Ramos (cell line): ENCODE data around the gene OOEP.

Experiments used
- in situ Hi-C: fragments of 300-500 bp; cut with MboI; formaldehyde crosslinking; loops from one replicate; pipeline ENCODE4 v1.14.3; 2022; ENCODE audit warnings: low sequenced_read_pairs; ENCODE audit not compliant: unreplicated experiment

The OOEP gene

DNA sequence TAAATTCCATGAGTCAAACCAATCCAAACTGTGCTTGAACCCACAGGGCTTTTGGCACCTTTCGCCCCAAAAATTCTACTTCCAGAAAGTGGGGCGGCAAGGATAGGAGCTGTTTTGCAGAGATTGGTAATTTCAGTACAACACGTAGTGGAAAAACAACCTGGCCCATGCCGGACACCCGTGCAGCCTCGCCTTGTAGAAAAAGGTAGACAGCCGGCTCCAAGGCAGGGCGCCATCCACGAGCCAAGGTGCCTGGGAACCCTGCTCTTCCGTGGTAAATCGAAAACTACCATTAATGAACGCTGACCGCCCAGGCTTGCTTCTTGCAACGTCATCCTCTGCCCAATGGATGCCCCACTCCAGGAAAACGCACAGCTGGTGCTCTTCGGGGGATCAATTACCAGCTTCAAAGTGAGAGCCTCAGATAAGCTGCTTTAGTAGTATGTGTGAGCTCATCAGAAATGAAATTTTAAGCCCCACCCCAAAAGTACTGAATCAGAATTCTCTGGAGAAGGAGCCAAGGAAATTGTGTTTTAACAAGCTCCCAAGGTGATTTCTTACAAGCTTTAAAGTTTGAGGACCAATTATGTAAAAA lies 1.8 kb downstream of the OOEP start:
- in situ Hi-C loops = no loop called here

DNA sequence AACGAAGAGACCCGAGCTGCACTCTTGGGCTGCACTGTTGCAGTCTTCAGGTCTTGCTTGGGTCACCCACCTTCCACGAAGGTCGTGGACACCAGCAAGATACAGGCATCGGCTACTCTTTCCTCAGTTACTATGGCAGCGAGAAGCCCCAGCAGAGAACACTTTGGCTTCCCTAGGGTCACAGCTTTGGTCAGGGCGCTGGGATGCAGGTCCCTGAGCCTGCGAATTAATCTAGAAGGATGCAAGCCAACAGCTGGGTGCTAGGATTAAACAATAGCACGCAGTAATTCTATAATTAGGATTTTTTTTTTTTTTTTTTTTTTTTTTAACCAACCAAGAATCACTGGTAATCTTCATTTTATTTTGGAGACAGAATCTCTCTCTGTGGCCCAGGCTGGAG lies 5.1 kb downstream of the OOEP start:
- in situ Hi-C loops = no loop called here

DNA sequence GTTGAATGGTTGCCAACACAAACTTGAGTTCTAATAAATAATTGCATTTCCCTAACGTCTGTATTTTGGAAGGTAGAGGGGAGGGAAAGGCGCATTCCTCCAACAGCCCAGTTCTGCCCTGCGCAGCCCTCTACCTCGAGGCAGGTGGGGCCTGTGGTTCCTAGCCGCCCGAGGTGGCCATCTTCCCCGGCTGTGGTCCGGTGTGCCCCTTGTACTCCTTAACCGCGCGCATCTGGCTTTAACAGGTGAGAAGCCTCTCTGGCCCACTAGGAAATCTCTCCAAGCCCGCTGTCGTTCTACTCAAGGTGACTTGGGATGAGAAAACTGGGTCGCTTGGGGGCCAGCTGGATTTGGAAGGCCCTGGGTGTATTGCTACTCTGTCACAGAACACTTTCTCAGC lies 5.6 kb downstream of the OOEP start:
- in situ Hi-C loops = no loop called here

DNA sequence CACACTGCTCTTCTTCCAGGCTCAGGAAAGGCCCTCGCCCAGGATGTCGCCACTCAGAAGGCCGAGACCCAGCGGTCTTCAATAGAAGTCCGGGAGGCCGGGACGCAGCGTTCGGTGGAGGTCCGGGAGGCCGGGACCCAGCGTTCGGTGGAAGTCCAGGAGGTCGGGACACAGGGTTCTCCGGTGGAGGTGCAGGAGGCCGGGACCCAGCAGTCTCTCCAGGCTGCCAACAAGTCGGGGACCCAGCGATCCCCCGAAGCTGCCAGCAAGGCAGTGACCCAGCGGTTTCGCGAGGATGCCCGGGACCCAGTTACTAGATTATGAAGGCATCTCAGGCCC lies 6.2 kb downstream of the OOEP start:
- in situ Hi-C loops = no loop called here

DNA sequence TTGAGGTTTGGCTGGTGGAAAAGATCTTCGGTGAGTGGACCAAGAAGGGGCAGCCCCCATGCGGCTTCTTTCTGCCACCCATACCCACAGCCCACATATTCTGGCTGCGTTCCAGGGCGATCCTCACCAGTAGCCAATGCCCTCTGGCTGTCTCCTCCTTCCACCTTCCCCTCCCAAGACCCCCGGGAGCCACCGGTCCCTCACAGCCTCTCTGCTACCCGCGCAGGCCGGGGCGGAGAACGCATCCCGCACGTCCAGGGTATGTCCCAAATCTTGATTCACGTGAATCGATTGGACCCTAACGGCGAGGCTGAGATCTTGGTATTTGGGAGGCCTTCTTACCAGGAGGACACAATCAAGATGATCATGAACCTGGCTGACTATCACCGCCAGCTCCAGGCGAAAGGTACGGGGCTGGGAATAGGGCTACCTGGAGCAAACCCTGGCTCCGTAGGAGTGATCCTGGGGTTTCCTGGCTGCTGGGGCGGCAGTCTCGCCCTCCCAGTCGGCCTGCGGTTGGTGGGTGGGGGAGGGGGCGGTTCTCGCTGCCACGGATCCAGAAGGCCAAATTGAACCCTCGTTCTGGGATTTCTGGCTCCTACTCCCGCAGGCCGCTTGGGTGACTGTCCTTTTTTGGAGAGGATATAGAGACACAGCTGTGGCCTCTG lies 6.7 kb downstream of the OOEP start:
- in situ Hi-C loops = no loop called here

DNA sequence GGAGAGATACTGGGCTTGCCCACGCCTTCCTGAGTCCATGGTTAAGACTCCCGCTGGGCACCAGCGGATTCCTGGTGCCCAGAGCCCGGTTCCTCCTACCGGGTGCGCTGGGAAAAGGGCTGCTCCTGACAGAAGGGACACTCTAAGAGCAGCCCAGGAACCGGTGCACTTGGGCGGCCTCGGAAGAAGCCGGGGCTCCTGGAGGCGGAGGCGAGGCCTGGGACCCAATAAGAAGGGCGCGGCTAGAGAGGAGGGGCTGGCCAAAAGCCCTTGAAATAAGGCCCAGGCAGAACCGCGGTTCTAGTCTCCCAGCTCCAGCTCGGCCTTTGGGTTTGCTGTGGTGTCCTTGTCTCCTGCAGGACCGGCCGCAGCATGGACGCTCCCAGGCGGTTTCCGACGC lies 7.3 kb downstream of the OOEP start, which contains the start of gene KHDC3L:
TSS of gene KHDC3L (plus strand) at position 301 of the 400 bp plus-strand sequence. CDS start at position 373, 72 bp downstream.
- in situ Hi-C loops = no loop called here

DNA sequence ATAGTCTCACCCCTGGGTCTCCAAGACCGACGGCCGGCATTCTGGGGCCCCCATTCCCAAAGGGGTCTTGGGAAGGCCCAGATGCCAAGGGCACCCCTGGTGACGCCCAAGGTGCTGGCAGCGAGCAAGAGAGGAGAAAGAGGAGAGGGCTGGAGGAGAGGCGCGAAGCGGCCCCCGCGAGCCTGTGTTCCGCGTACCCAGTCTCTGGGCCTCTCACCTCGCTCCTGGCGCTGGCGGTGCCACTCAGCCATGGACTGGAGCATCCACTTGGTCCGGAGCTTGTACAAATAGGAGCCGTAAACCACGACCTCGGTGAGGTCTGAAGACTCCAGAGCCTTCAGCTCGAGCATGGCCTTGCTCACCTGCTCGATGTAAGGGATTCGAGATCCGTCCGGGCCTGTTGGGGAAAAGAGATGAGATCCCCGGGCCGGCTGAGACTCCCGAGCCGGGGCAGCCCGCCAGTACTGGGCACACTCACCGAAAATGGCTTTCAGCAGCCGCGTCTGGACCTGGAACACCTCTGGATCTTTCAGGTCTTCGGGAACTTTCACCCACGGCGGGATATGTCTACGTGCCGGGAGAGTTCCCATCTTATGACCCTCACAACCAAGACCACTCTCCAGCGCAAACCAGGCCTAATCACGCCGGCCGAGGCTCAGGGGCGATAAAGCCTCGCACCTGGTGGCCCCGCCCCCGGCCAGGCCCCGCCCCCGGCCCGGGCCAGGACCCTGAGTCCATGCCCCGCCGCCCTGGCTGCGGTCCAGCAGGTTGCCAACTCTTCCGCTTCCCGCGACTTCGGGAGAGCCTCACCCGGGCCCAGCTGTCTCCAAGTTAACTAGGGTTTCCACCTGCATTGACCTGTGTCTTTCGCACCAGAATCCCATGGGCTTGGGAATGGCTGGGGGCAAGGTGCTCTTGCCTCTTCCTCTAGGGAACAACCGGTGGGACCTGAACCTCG lies 15.8 kb downstream of the OOEP start, which contains the start of gene DPPA5:
TSS of gene DPPA5 (minus strand) at position 641 of the 958 bp plus-strand sequence. CDS start at position 590, 51 bp downstream.
- in situ Hi-C loops = no loop called here

DNA sequence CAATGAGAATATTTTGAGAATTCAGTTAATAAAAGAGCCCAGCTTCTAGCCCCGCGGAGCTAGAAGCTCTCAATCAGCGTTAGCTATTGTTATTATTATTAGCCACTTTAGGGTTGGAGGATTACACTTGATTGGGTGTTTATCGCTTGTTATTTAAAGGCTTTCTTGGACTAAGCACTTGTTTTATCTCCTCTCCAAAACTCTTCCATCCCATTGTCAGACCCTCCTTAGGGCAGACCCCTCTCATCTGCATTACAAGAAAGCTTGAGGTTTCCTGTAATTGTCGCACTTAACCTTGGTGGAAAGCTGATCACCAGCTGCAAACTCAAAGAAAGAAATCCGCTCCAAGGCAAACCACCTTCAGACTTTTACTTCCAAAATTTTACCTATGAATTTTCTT lies 20.4 kb downstream of the OOEP start:
- in situ Hi-C loops = no loop called here

DNA sequence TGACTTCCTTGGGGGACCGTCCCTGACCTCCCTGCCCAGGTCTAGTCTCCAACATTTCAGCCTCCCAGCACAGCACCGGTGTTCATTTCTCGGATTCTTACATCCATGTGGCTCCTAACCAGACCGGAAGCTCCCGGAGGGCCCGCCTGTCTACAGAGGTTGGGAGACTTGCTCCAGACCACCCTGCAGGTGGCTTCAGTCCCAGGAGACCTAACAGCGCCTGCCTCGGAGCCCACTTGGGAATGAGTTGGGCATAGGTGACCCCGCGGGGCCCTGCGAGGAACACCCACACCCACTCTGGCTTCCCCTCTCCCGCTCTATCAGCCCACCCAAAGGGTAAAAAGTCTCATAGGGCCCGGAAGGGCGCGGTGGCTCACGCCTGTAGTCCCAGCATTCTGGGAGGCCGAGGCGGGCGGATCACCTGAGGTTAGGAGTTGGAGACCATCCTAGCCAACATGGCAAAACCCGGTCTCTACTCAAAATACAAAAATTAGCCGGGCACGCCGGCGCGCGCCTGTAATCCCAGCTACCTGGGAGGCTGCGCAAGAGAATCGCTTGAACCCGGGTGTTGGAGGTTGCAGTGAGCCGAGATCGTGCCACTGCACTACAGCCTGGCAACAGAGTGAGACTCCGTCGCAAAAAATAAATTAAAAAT lies 21.0 kb downstream of the OOEP start:
- in situ Hi-C loops = no loop called here

DNA sequence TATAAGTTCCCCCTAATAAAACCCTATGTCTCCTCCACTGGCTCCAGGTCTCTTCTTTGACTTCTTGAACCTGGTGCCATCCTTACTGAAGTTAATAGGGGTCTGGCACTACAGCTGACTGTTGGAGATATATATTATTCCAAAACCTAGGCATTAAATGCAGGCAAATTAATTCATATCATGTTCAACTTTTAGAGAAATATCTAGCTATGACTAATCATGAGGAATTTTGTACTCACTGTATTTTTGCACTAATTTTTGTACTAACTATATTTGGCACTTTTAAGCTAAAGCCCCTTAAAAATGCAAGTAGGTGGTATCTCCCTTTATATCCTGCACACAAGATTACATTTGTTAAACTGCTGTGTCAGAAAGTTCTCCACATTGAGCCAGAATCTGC lies 26.5 kb downstream of the OOEP start:
- in situ Hi-C loops = no loop called here

DNA sequence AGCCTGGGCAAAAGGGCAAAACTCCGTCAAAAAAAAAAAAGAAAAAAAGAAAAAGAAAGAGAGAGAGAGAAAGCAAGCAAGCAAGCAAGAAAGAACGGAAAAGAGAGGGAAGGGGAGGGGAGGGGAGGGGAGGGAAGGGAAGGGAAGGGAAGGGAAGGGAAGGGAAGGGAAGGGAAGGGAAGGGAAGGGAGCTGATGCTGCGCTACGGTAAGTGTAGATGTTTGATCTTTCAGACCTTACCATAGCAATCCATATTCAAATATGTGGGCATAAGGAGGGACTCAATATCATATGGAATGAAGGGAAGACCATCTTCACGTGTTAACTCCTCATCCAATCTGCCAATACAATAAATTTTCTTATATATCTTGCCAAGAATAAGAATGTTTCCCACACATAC lies 27.5 kb downstream of the OOEP start:
- in situ Hi-C loops = no loop called here

DNA sequence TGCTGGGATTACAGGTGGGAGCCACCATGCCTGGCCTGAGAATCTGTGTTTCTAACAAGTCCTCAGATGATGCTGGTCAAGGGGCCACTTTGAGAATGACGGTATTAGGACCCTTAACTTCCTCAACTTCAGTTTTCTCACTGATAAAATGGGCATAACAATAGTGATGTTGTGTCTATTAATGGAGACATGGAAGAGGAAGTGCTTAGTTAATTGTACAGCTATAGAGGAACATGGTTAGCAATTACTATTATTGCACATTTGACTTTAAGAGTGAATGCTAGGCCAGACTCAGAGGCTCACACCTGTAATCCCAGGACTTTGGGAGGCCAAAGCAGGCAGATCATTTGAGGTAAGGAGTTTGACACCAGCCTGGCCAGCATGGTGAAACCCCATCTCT lies 28.4 kb downstream of the OOEP start:
- in situ Hi-C loops = no loop called here

DNA sequence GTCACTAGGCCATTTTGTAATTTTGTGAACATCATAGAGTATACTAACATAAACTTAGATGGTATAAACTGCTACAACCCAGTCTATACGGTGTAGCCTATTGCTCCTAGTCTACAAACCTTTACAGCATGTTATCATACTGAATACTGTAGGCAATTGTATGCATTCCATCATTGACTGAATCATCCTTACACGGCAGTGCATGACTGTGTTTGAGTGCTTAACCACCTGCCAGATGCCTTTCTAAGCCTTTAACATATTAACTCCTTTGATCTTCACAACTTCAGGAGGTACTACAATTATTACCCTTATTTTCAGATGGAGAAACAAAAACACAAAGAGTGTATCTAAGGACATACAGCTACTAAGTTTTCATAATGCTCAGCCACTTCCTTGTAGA lies 29.6 kb downstream of the OOEP start:
- in situ Hi-C loops = no loop called here

DNA sequence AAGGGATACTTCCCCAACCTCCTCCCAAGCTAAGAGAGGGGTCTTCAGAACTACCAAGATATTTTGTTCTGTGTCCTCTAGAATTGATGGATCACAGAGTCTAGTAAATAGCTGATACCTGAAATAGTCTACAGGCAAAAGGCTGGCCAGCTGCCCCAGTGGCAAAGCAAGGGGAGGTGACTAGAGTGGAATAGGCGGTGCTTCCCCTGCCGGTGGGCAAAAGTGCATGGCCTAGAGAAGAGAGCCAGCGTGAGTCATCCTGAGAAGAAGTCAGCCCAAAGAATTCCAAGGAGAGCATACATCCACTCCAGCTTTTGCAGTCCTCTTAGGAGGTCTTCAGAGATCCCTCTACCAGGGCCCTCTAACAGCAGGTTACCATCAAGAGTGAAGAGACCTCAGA lies 30.4 kb downstream of the OOEP start:
- in situ Hi-C loops = no loop called here

DNA sequence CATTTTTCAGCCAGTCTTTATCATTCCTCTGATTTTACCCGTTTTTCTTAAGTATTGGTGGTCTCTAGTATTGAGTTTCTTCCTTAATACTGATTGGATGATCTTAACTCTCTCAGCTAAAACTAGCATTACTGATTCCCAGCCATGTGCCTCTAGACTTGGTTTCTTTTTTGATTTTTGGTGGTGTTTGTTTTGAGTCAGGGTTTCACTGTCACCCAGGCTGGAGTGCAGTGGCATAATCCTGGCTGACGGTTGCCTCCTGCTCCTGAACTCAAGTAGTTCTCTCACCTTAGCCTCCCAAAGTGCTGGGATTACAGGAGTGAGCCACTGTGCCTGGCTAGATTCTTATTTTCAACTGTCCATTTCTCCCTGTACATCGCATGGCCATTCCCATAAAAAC lies 40.5 kb downstream of the OOEP start:
- in situ Hi-C loops = no loop called here

DNA sequence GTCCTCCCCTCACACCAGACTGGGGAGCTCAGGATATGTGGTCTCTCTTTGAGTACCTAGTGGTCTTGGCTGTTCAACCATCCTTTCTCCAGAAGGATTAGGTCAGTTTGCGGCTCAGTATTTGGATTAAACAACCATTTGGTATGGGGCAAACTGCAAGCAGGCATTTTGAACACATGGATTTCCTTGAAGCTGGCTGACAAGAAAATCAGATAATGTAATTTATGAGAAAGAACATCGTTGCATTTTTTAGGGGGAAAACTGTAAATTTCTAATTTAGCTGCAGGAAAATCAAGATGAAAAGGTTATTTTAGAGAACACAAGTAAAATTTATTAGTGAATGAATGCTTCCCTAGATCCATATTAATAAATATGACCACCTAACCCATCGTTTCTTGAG lies 40.9 kb downstream of the OOEP start:
- in situ Hi-C loops = no loop called here

DNA sequence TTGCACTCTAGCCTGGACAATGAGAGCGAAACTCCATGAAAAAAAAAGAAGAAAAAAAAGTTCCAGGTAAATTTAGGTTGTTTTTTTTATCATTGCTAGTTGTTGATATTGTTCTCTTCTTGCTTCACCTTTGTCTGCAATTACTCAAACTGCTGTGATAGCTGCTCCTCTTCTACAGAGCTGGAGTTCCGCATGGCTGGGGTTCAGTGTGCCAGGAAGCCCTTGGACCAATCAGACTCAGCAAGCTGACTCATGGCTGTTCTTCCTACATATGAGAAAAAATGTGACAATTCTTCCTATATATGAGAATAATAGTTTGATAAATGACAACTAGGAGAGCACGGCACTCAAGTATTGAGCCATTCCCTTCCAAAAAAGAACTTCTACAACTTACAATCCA lies 44.0 kb downstream of the OOEP start:
- in situ Hi-C loops = no loop called here

DNA sequence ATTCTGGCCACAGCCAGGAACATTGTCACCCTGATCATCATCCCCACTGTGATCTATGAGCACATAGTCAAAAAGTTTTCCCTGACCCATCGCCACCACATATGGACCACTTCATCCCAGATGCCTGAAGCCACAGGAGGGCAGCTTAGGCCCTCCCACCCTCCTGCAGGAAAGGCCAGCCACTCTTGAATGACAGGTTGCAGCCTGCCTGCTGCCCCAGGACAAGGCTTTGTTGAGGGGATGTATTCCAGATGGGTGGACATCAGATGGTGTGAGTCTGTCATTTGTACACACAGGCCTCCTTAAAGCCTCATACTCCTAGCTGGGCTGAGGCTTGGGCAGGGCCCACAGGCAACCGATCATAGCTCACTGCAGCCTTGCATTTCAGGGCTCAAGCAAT lies 46.4 kb downstream of the OOEP start:
- in situ Hi-C loops = loop anchor here (25.0 kb wide), 1 partner anchor 711 kb away; the partner anchor contains the start of gene KCNQ5
